BJ (cell line): ENCODE data around the gene PRR5. TPM values are rescaled to one million over a fixed set of nuclear protein-coding genes. Genes with fewer than 3 reads are reported as not detected.
"Not testable (repeated sequence)": the region's sequence is repeated elsewhere in the genome, so short reads cannot be mapped to it uniquely, and the experiment has no call there.

Experiments
- CTCF ChIA-PET: fragments of 350-600 bp; formaldehyde crosslinking; extraction: SDS; loops from one replicate; lab custom pipeline; 2021; ENCODE audit warnings: antibody characterized with exemption, inconsistent platforms; lab: Yijun Ruan, JAX
- POLR2A ChIA-PET: fragments of 300-600 bp; sonication (Branson Sonifier 250); formaldehyde crosslinking; extraction: SDS; loops from one replicate; lab custom pipeline; 2021; ENCODE audit warnings: antibody characterized with exemption; lab: Charles Lee
- DNase-seq: peaks from one replicate; pipeline ENCODE4 v3.0.0-alpha.2; 2011; ENCODE audit warnings: low read depth
- H3K27me3 ChIP-seq: 2 replicates; pipeline ENCODE4 v1.6.0; 2011; ENCODE audit warnings: low read length; ENCODE audit not compliant: control insufficient read depth, insufficient read depth
- H3K36me3 ChIP-seq: 2 replicates; pipeline ENCODE4 v1.5.1; 2011; ENCODE audit warnings: low read length; ENCODE audit not compliant: control insufficient read depth, insufficient read depth
- H3K4me3 ChIP-seq: 2 replicates; pipeline ENCODE4 v1.5.1; 2011; ENCODE audit warnings: low read depth, mild to moderate bottlenecking, control low read depth, low read length
- CTCF ChIP-seq: IDR thresholded peaks from 2 replicates; pipeline ENCODE4 v1.5.1; 2011; ENCODE audit warnings: low read depth, mild to moderate bottlenecking, control low read depth, inconsistent platforms, low read length, moderate library complexity; ENCODE audit not compliant: insufficient read depth
- polyA plus RNA-seq: library from polyadenylated mRNA; depleted of rRNA; stranded (reverse); fragments of >200 nt; gene quantifications from 2 replicates; pipeline ENCODE4 v1.2.3, GENCODE V29; 2011

Gene PRR5
- polyA plus RNA-seq, 1 experiment: 33.4 TPM

- TF ChIP-seq CTCF: no peak
- no peak for DNase-seq
- ChIA-PET POLR2A (no interaction called here), CTCF (interaction anchor here (0.6 to 12.9 kb wide), 5 partner anchors 13 to 794 kb away, joined by 3 to 142 read pairs (median 3); no protein-coding TSS in a partner anchor)
- Histone ChIP-seq H3K4me3 (no peak overlapping the region), H3K36me3 (no peaks in the 10 kb centered on the region), H3K27me3 (no peaks in the 10 kb centered on the region)
Measured at GRCh38 chr22:44738347-44738715, 36.3 kb downstream of the PRR5 start.

GRCh38 chr22:44739024-44739423 is 37.0 kb downstream of the PRR5 start:
- ChIA-PET POLR2A (no interaction called here), CTCF (interaction anchor here (0.6 to 12.9 kb wide), 6 partner anchors 12 to 924 kb away, joined by 3 to 142 read pairs (median 3); no protein-coding TSS in a partner anchor)
- H3K27me3 ChIP-seq: no peaks in the 10 kb centered on the region
- no peaks in the 10 kb centered on the region for H3K36me3 ChIP-seq
- no peak overlapping the region for H3K4me3 ChIP-seq
- TF ChIP-seq CTCF: no peak
- no peak for DNase-seq

- POLR2A ChIA-PET, DNase-seq: not testable (repeated sequence)
- CTCF ChIA-PET: interaction anchor here (0.6 to 12.9 kb wide), 2 partner anchors 44 to 925 kb away, joined by 3 to 142 read pairs; no protein-coding TSS in a partner anchor
Measured at GRCh38 chr22:44739666-44740065, 37.7 kb downstream of the PRR5 start.

GRCh38 chr22:44740307-44740706 is 38.3 kb downstream of the PRR5 start:
- Histone ChIP-seq H3K27me3 (peaks cover 2% of the 10 kb centered on the region; the same call in 1 of the 2 replicates), H3K36me3 (no peaks in the 10 kb centered on the region), H3K4me3 (no peak overlapping the region)
- ChIA-PET POLR2A (no interaction called here), CTCF (interaction anchor here (1.2 to 12.9 kb wide), 3 partner anchors 11 to 55 kb away, joined by 4 to 142 read pairs (median 4); no protein-coding TSS in a partner anchor)
- TF ChIP-seq CTCF: no peak
- DNase-seq: no peak

More at GRCh38 chr22:44739666-44740065, 37.7 kb downstream of the PRR5 start:
- H3K36me3 ChIP-seq, H3K27me3 ChIP-seq, H3K4me3 ChIP-seq: not testable (repeated sequence)

- Histone ChIP-seq H3K4me3 (no peak overlapping the region), H3K27me3 (peaks cover 9% of the 10 kb centered on the region), H3K36me3 (no peaks in the 10 kb centered on the region)
- no peak for TF ChIP-seq CTCF
- ChIA-PET POLR2A (no interaction called here), CTCF (interaction anchor here (0.7 to 1.3 kb wide), 3 partner anchors 13 to 116 kb away, joined by 3 to 4 read pairs (median 3); no protein-coding TSS in a partner anchor)
- DNase-seq: no peak
Measured at GRCh38 chr22:44741929-44742328, 39.9 kb downstream of the PRR5 start.

GRCh38 chr22:44743247-44743646 is 41.2 kb downstream of the PRR5 start:
- CTCF ChIA-PET: interaction anchor here (1.1 to 1.5 kb wide), 2 partner anchors 9 to 59 kb away, joined by 3 to 5 read pairs; no protein-coding TSS in a partner anchor
- no peak for TF ChIP-seq CTCF
- H3K36me3 ChIP-seq: no peaks in the 10 kb centered on the region
- POLR2A ChIA-PET: no interaction called here
- peaks cover 9% of the 10 kb centered on the region for H3K27me3 ChIP-seq
- H3K4me3 ChIP-seq: no peak overlapping the region
- DNase-seq: no peak
